IMR-90 (cell line): ENCODE results near the gene VAMP4. TPM values are rescaled to one million over a fixed set of nuclear protein-coding genes. Genes with fewer than 3 reads are reported as not detected.

ENCODE experiments used
- ATAC-seq: fragments of 200-7000 bp; cut with Tn5 transposase; 2 replicates; pipeline ENCODE4 v1.9.1; 2020; ENCODE audit warnings: low read depth, mild to moderate bottlenecking, moderate library complexity
- BruUV-seq: library from RNA; stranded (reverse); fragments of 400-500 nt; replicated peaks from 2 replicates; lab custom pipeline; 2021; lab: Mats Ljungman, UMichigan
- CTCF ChIA-PET: fragments of 300-600 bp; formaldehyde crosslinking; extraction: SDS; loops from one replicate; lab custom pipeline; 2021; ENCODE audit warnings: antibody characterized with exemption; lab: Yijun Ruan, JAX
- POLR2A ChIA-PET: fragments of 300-600 bp; sonication (Branson Sonifier 250); formaldehyde crosslinking; loops from one replicate; lab custom pipeline; 2022; ENCODE audit warnings: antibody characterized with exemption; ENCODE audit not compliant: unreplicated experiment; lab: Charles Lee
- DNase-seq: peaks from one replicate; pipeline ENCODE4 v3.0.0; 2013
- H2AFZ ChIP-seq: replicated peaks from 2 replicates; pipeline ENCODE3; 2013; ENCODE audit warnings: low read length, mild to moderate bottlenecking; ENCODE audit not compliant: poor library complexity
- H2AK5ac ChIP-seq: 2 replicates; pipeline ENCODE4 v1.6.1; 2013; ENCODE audit warnings: low read depth, low read length, inconsistent platforms
- H2AK9ac ChIP-seq: replicated peaks from 2 replicates; pipeline ENCODE3; 2013; ENCODE audit warnings: mild to moderate bottlenecking, low read depth, low read length, moderate library complexity; ENCODE audit not compliant: poor library complexity
- H2BK120ac ChIP-seq: 2 replicates; pipeline ENCODE4 v1.6.1; 2013; ENCODE audit warnings: low read depth, low read length, inconsistent platforms
- H2BK15ac ChIP-seq: 3 replicates; pipeline ENCODE4 v1.6.1; 2013; ENCODE audit warnings: low read depth, low read length, inconsistent platforms
- H2BK20ac ChIP-seq: 2 replicates; pipeline ENCODE4 v1.6.1; 2013; ENCODE audit warnings: low read depth, mild to moderate bottlenecking, inconsistent platforms, low read length, moderate library complexity
- H2BK5ac ChIP-seq: 2 replicates; pipeline ENCODE4 v1.6.1; 2013; ENCODE audit warnings: mild to moderate bottlenecking, low read depth, low read length, inconsistent platforms; ENCODE audit not compliant: poor library complexity, severe bottlenecking
- H3K14ac ChIP-seq: replicated peaks from 2 replicates; pipeline ENCODE4 v1.6.1; 2013; ENCODE audit warnings: low read depth, low read length, inconsistent platforms
- H3K18ac ChIP-seq: 2 replicates; pipeline ENCODE4 v1.6.1; 2013; ENCODE audit warnings: low read depth, low read length, control low read depth
- H3K23ac ChIP-seq: 2 replicates; pipeline ENCODE4 v1.6.1; 2013; ENCODE audit warnings: low read depth, low read length, inconsistent platforms
- H3K27ac ChIP-seq: 2 replicates; pipeline ENCODE4 v1.5.1; 2013; ENCODE audit warnings: mild to moderate bottlenecking, control low read depth, low read length; ENCODE audit not compliant: insufficient read depth
- H3K27me3 ChIP-seq: 2 replicates; pipeline ENCODE4 v1.6.1; 2013; ENCODE audit warnings: low read length; ENCODE audit not compliant: control insufficient read depth, insufficient read depth
- H3K36me3 ChIP-seq: 2 replicates; pipeline ENCODE4 v1.6.1; 2013; ENCODE audit warnings: low read length, mixed read lengths; ENCODE audit not compliant: control insufficient read depth, insufficient read depth
- H3K4ac ChIP-seq: 2 replicates; pipeline ENCODE4 v1.6.1; 2013; ENCODE audit warnings: low read depth, low read length, inconsistent platforms
- H3K4me1 ChIP-seq: 2 replicates; pipeline ENCODE4 v1.6.1; 2013; ENCODE audit warnings: low read length, mixed read lengths; ENCODE audit not compliant: control insufficient read depth, insufficient read depth
- H3K4me2 ChIP-seq: 2 replicates; pipeline ENCODE4 v1.6.1; 2013; ENCODE audit warnings: low read depth, mild to moderate bottlenecking, control low read depth, low read length, moderate library complexity
- H3K4me3 ChIP-seq: 2 replicates; pipeline ENCODE4 v1.5.1; 2013; ENCODE audit warnings: low read depth, mild to moderate bottlenecking, control low read depth, low read length, moderate library complexity; ENCODE audit not compliant: insufficient read depth
- H3K56ac ChIP-seq: 2 replicates; pipeline ENCODE4 v1.6.1; 2013; ENCODE audit warnings: low read length, inconsistent platforms; ENCODE audit not compliant: insufficient read depth; ENCODE audit errors: extremely low read depth
- H3K79me1 ChIP-seq, 2 experiments: 2 replicates each; pipeline ENCODE4 v1.6.1; 2013; ENCODE audit warnings: low read length in 2 of 2, inconsistent platforms in 1 of 2, low read depth in 1 of 2
- H3K9ac ChIP-seq: 2 replicates; pipeline ENCODE4 v1.6.1; 2013; ENCODE audit warnings: low read depth, low read length, control low read depth
- H3K9me1 ChIP-seq: 2 replicates; pipeline ENCODE4 v1.6.1; 2013; ENCODE audit warnings: low read length, inconsistent platforms; ENCODE audit not compliant: insufficient read depth
- H3K9me3 ChIP-seq: 2 replicates; pipeline ENCODE4 v1.6.1; 2013; ENCODE audit warnings: low read length; ENCODE audit not compliant: control insufficient read depth, insufficient read depth
- H4K20me1 ChIP-seq: 2 replicates; pipeline ENCODE4 v1.6.1; 2013; ENCODE audit warnings: low read length, inconsistent platforms; ENCODE audit not compliant: insufficient read depth
- H4K5ac ChIP-seq: 2 replicates; pipeline ENCODE4 v1.6.1; 2013; ENCODE audit warnings: mild to moderate bottlenecking, low read depth, low read length, control low read depth
- H4K8ac ChIP-seq, 2 experiments: 2 replicates each; pipeline ENCODE4 v1.6.1; 2013; ENCODE audit warnings: low read depth in 2 of 2, low read length in 2 of 2, control low read depth in 1 of 2, inconsistent platforms in 1 of 2
- H4K91ac ChIP-seq: 2 replicates; pipeline ENCODE4 v1.6.1; 2013; ENCODE audit warnings: low read depth, low read length, inconsistent platforms; ENCODE audit not compliant: insufficient read depth
- BHLHE40 ChIP-seq: fragments of 150-350 bp; IDR thresholded peaks from 2 replicates; pipeline ENCODE4 v1.6.1; 2016; ENCODE audit warnings: mild to moderate bottlenecking, low read depth, low read length
- CEBPB ChIP-seq: IDR thresholded peaks from 2 replicates; pipeline ENCODE4 v1.6.1; 2012; ENCODE audit warnings: low read depth, low read length, improper control_type of control experiment
- CHD1 ChIP-seq: IDR thresholded peaks from 2 replicates; pipeline ENCODE4 v1.6.1; 2012; ENCODE audit warnings: low read depth, low read length, improper control_type of control experiment
- CTCF ChIP-seq: conservative IDR thresholded peaks from 2 replicates; pipeline ENCODE4 v1.5.1; 2012; ENCODE audit warnings: mild to moderate bottlenecking, low read depth, low read length, improper control_type of control experiment
- ELK1 ChIP-seq: fragments of 150-350 bp; IDR thresholded peaks from 2 replicates; pipeline ENCODE4 v1.6.1; 2016; ENCODE audit warnings: low read depth, mild to moderate bottlenecking, low read length, moderate library complexity, borderline replicate concordance
- FOS ChIP-seq: fragments of 150-350 bp; IDR thresholded peaks from 2 replicates; pipeline ENCODE4 v1.6.1; 2016; ENCODE audit warnings: low read depth, low read length
- MAFK ChIP-seq: IDR thresholded peaks from 2 replicates; pipeline ENCODE4 v1.6.1; 2012; ENCODE audit warnings: low read depth, low read length, improper control_type of control experiment
- MAZ ChIP-seq: IDR thresholded peaks from 2 replicates; pipeline ENCODE4 v1.6.1; 2012; ENCODE audit warnings: low read depth, mild to moderate bottlenecking, low read length, improper control_type of control experiment, moderate library complexity, borderline replicate concordance
- MXI1 ChIP-seq: IDR thresholded peaks from 2 replicates; pipeline ENCODE4 v1.6.1; 2012; ENCODE audit warnings: low read depth, mild to moderate bottlenecking, low read length, moderate library complexity, borderline replicate concordance
- NFE2L2 ChIP-seq: fragments of 150-350 bp; IDR thresholded peaks from 2 replicates; pipeline ENCODE4 v1.6.1; 2016; ENCODE audit warnings: low read depth, mild to moderate bottlenecking, low read length
- POLR2A ChIP-seq: IDR thresholded peaks from 2 replicates; pipeline ENCODE4 v1.6.1; 2012; ENCODE audit warnings: mild to moderate bottlenecking, low read depth, low read length
- RAD21 ChIP-seq: IDR thresholded peaks from 2 replicates; pipeline ENCODE4 v1.6.1; 2012; ENCODE audit warnings: low read length, improper control_type of control experiment
- RCOR1 ChIP-seq: IDR thresholded peaks from 2 replicates; pipeline ENCODE4 v1.6.1; 2012; ENCODE audit warnings: mild to moderate bottlenecking, low read length, improper control_type of control experiment; ENCODE audit not compliant: insufficient replicate concordance
- RFX5 ChIP-seq: IDR thresholded peaks from 2 replicates; pipeline ENCODE4 v1.8.0; 2012; ENCODE audit warnings: low read depth, mild to moderate bottlenecking, low read length, moderate library complexity
- SMC3 ChIP-seq: fragments of 150-350 bp; IDR thresholded peaks from 2 replicates; pipeline ENCODE4 v1.6.1; 2016; ENCODE audit warnings: low read depth, mild to moderate bottlenecking, antibody characterized with exemption, low read length, moderate library complexity
- USF2 ChIP-seq: fragments of 150-350 bp; IDR thresholded peaks from 2 replicates; pipeline ENCODE4 v1.6.1; 2017; ENCODE audit warnings: mild to moderate bottlenecking, antibody characterized with exemption, low read length, low read depth
- dilution Hi-C: fragments of 300-500 bp; cut with HindIII; formaldehyde crosslinking; loops from one replicate; pipeline ENCODE4 v1.14.3; 2018; ENCODE audit warnings: low sequenced_read_pairs; ENCODE audit not compliant: unreplicated experiment
- in situ Hi-C: fragments of 300-500 bp; cut with MboI; formaldehyde crosslinking; loops from 3 replicates; pipeline ENCODE4 v1.14.3; 2019; ENCODE audit warnings: low sequenced_read_pairs, inconsistent platforms, mixed read lengths
- intact Hi-C: fragments of 100-400 bp; cut with micrococcal nuclease; formaldehyde crosslinking; loops from 2 replicates; pipeline ENCODE4 v1.10.0; 2022
- polyA plus RNA-seq, 3 experiments: library from polyadenylated mRNA; depleted of rRNA; stranded (reverse); fragments of >200 nt; gene quantifications; 2 replicates each; pipeline ENCODE4 v1.2.3, GENCODE V29; 2012; ENCODE audit warnings: low replicate concordance in 1 of 3
- total RNA-seq: library from RNA; depleted of rRNA; stranded (reverse); fragments of >200 nt; gene quantifications from 2 replicates; pipeline ENCODE4 v1.2.3, GENCODE V29; 2012

Gene VAMP4
- total and polyA plus RNA-seq, 2 of the 4 experiments (the other 2 are of a cell fraction) = 3.4 to 5.4 TPM

- Histone ChIP-seq H3K9me1 (peaks cover 6% of the 10 kb centered on the region; the same call in 1 of the 2 replicates), H4K5ac (no peak overlapping the region), H3K4me2 (peak overlapping the region; percentile 7; the same call in 1 of the 2 replicates), H4K8ac (no peak overlapping the region), H3K9me3 (no peaks in the 10 kb centered on the region), H3K14ac (no peak overlapping the region), H3K27ac (no peak overlapping the region), H4K20me1 (no peaks in the 10 kb centered on the region), H2AK9ac (no peak overlapping the region), H3K79me1 (peaks cover 26 to 58% of the 10 kb centered on the region in 2 experiments), H4K91ac (no peak overlapping the region), H3K9ac (no peak overlapping the region), H2BK20ac (no peak overlapping the region), H3K56ac (no peak overlapping the region), H3K23ac (no peak overlapping the region), H2AFZ (no peak overlapping the region), H3K4ac (no peak overlapping the region), H2BK5ac (no peak overlapping the region), H2BK15ac (no peak overlapping the region), H3K4me3 (no peak overlapping the region), H3K36me3 (peaks cover 39% of the 10 kb centered on the region), H2BK120ac (no peak overlapping the region), H3K4me1 (peaks cover 2% of the 10 kb centered on the region; the same call in 1 of the 2 replicates), H3K27me3 (no peaks in the 10 kb centered on the region), H2AK5ac (no peak overlapping the region), H3K18ac (no peak overlapping the region)
- TF ChIP-seq MAFK (no peak), CEBPB (no peak), SMC3 (no peak), USF2 (no peak), FOS (no peak), POLR2A (no peak), RFX5 (no peak), RCOR1 (no peak), MAZ (no peak), BHLHE40 (no peak), MXI1 (no peak), NFE2L2 (no peak), RAD21 (no peak), ELK1 (no peak), CHD1 (no peak), CTCF (no peak)
- POLR2A ChIA-PET = no interaction called here
- no TSS peak for BruUV-seq
- intact Hi-C loops (loop anchor here (5.0 kb wide), 1 partner anchor 137 kb away; no protein-coding TSS in a partner anchor), dilution Hi-C loops (no loop called here), in situ Hi-C loops (no loop called here)
- CTCF ChIA-PET = no interaction called here
- ATAC-seq (no peak), DNase-seq (no peak)
Observed at GRCh38 chr1:171784784-171785183, 42.9 kb upstream of the VAMP4 start.
